Measurements from ENCODE around the gene CNTN3. TPM values are rescaled to one million over a fixed set of nuclear protein-coding genes. Genes with fewer than 3 reads are reported as not detected.
A peak's percentile ranks its signal among the peaks of the same experiment; 100 is the strongest.

The CNTN3 gene
- total and polyA plus RNA-seq, 2 of the 13 experiments (the other 11 are each of a cell fraction or from before 2014, with no cell fraction given), result not detected

- WGBS (ENCODE audit: low lambda C conversion rate), result 5% methylated on average over 2 of the region's 2 CpGs
- no peaks in the 10 kb centered on the region for H3K79me2 ChIP-seq (ENCODE audit: insufficient read depth, low read length)
- H3K9ac ChIP-seq (ENCODE audit: insufficient read depth, low read depth, low read length), result no peak overlapping the region
Measured at GRCh38 chr3:74592359-74592758, 22.1 kb downstream of the CNTN3 start.

More at GRCh38 chr3:74592359-74592758, 22.1 kb downstream of the CNTN3 start:
- no peaks in the 10 kb centered on the region for H3K27me3 ChIP-seq (ENCODE audit: control insufficient read depth in 1 of 2, insufficient read depth in 2 of 2, low read length in 2 of 2)
- H4K20me1 ChIP-seq (ENCODE audit: insufficient read depth, low read length), result no peaks in the 10 kb centered on the region
- H3K27ac ChIP-seq (ENCODE audit: extremely low read length, insufficient read depth, low read length), result no peak overlapping the region
- ATAC-seq, result no peak
- DNase-seq (ENCODE audit: low spot score), result no peak
- no peak overlapping the region for H2AFZ ChIP-seq (ENCODE audit: low read length)
- no TSS peak for BruUV-seq (replicated peaks)
- POLR2A ChIA-PET, result no interaction called here
- CTCF ChIA-PET (ENCODE audit: low intra/inter-chr PET ratio, low total read pairs), result no interaction called here
- intact Hi-C loops (cut with micrococcal nuclease; ENCODE audit: unreplicated experiment) (no loop called here), in situ Hi-C loops (cut with HindIII; ENCODE audit: extremely low pct_ligation_motif_present, low pct_unique_long_range_greater_than_20kb) (no loop called here)
- H3K4me3 ChIP-seq (replicated peaks in 1 of 3; ENCODE audit: insufficient read depth in 1 of 3, low read depth in 2 of 3, low read length in 3 of 3), result no peak overlapping the region
- TF ChIP-seq PRDM15 (CRISPR knock-in tag; IDR thresholded peaks at IDR 0.05) (no peak), MXD4 (CRISPR knock-in tag; IDR thresholded peaks at IDR 0.05) (no peak), NFE2L2 (IDR thresholded peaks at IDR 0.05; ENCODE audit: low read length) (peak; percentile 55), ZNF674 (CRISPR knock-in tag; IDR thresholded peaks at IDR 0.05; ENCODE audit: low read depth) (no peak), MAFK (conservative IDR thresholded peaks at IDR 0.05 in 1 of 2, IDR thresholded peaks at IDR 0.05 in 1 of 2; ENCODE audit: low read length in 2 of 2) (0 out of 4 replicates have a peak, but pooled peaks of 1 of the 2 experiments have one; percentile 5), ZNF451 (CRISPR knock-in tag; IDR thresholded peaks at IDR 0.05) (no peak), ATRX (CRISPR knock-in tag; IDR thresholded peaks at IDR 0.05; ENCODE audit: borderline replicate concordance) (no peak)
- H3K36me3 ChIP-seq (replicated peaks in 1 of 2; ENCODE audit: control insufficient read depth in 1 of 2, insufficient read depth in 2 of 2, low read length in 2 of 2), result no peaks in the 10 kb centered on the region
- FAIRE-seq, result no peak
- peaks cover 7% of the 10 kb centered on the region; the same call in 1 of the 2 replicates for H3K9me3 ChIP-seq (ENCODE audit: low read length)
- no peaks in the 10 kb centered on the region for H3K4me1 ChIP-seq (ENCODE audit: insufficient read depth, low read length)
- H3K4me2 ChIP-seq (ENCODE audit: low read depth, low read length), result no peak overlapping the region

All from HepG2 (cell line).